ENCODE measurements around the gene GTF3C1. TPM values are rescaled to one million over a fixed set of nuclear protein-coding genes. Genes with fewer than 3 reads are reported as not detected.

Gene GTF3C1
- total and polyA plus RNA-seq, 4 donors, result 15.3 to 28.0 (median 22.2) TPM

DNA sequence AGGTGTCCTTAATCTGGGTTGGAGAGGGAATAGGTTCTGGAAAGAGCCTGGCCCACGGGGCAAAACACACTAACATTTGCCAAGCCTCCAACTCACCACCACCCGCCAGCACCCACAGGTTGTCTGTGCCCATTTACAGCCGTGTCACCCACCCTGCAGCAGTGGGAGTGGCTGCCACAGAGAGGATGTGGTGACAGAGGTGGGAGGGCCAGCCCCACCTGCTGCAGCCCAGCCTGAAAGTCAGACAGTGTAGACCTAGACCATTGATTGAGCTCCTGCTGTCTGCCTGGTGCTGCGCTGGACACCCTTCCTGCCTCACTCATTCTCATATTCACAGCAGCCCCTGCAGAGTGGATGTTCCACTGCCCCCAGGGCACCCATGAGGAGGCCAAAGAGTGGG lies 103.0 kb downstream of the GTF3C1 start:
- Histone ChIP-seq H3K27me3 (ENCODE audit: control insufficient read depth in 4 of 4, insufficient read depth in 4 of 4, low read length in 3 of 4) (no peaks in the 10 kb centered on the region), H3K9me3 (ENCODE audit: control insufficient read depth in 4 of 4, low read length in 3 of 4) (peaks cover 0 to 13% (median 3%) of the 10 kb centered on the region in 4 donors), H3K27ac (ENCODE audit: low read depth in 1 of 2, low read length in 2 of 2) (no peak overlapping the region), H3K9ac (ENCODE audit: low read depth in 1 of 2, low read length in 2 of 2) (no peak overlapping the region), H3K4me3 (ENCODE audit: low read depth in 1 of 3, low read length in 3 of 3) (no peak overlapping the region), H3K4me1 (ENCODE audit: control insufficient read depth in 4 of 4, insufficient read depth in 4 of 4, low read length in 3 of 4) (no peaks in the 10 kb centered on the region), H3K36me3 (ENCODE audit: control insufficient read depth in 4 of 4, insufficient read depth in 3 of 4, low read depth in 1 of 4, low read length in 3 of 4) (no peaks in the 10 kb centered on the region)
- 81% methylated on average over 4 of the region's 4 CpGs for WGBS
- no peak for DNase-seq (ENCODE audit: low spot score)
- TF ChIP-seq FOXA2 (IDR thresholded peaks at IDR 0.05) (no peak), GABPA (IDR thresholded peaks at IDR 0.05 in 1 of 2, conservative IDR thresholded peaks at IDR 0.05 in 1 of 2) (no peak), RXRA (IDR thresholded peaks at IDR 0.05) (no peak), YY1 (IDR thresholded peaks at IDR 0.05) (no peak), RAD21 (IDR thresholded peaks at IDR 0.05) (no peak)
- TF ChIP-seq, protein P1, sequence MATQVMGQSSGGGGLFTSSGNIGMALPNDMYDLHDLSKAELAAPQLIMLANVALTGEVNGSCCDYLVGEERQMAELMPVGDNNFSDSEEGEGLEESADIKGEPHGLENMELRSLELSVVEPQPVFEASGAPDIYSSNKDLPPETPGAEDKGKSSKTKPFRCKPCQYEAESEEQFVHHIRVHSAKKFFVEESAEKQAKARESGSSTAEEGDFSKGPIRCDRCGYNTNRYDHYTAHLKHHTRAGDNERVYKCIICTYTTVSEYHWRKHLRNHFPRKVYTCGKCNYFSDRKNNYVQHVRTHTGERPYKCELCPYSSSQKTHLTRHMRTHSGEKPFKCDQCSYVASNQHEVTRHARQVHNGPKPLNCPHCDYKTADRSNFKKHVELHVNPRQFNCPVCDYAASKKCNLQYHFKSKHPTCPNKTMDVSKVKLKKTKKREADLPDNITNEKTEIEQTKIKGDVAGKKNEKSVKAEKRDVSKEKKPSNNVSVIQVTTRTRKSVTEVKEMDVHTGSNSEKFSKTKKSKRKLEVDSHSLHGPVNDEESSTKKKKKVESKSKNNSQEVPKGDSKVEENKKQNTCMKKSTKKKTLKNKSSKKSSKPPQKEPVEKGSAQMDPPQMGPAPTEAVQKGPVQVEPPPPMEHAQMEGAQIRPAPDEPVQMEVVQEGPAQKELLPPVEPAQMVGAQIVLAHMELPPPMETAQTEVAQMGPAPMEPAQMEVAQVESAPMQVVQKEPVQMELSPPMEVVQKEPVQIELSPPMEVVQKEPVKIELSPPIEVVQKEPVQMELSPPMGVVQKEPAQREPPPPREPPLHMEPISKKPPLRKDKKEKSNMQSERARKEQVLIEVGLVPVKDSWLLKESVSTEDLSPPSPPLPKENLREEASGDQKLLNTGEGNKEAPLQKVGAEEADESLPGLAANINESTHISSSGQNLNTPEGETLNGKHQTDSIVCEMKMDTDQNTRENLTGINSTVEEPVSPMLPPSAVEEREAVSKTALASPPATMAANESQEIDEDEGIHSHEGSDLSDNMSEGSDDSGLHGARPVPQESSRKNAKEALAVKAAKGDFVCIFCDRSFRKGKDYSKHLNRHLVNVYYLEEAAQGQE (IDR thresholded peaks at IDR 0.05), result no peak
- TF ChIP-seq, protein P2, sequence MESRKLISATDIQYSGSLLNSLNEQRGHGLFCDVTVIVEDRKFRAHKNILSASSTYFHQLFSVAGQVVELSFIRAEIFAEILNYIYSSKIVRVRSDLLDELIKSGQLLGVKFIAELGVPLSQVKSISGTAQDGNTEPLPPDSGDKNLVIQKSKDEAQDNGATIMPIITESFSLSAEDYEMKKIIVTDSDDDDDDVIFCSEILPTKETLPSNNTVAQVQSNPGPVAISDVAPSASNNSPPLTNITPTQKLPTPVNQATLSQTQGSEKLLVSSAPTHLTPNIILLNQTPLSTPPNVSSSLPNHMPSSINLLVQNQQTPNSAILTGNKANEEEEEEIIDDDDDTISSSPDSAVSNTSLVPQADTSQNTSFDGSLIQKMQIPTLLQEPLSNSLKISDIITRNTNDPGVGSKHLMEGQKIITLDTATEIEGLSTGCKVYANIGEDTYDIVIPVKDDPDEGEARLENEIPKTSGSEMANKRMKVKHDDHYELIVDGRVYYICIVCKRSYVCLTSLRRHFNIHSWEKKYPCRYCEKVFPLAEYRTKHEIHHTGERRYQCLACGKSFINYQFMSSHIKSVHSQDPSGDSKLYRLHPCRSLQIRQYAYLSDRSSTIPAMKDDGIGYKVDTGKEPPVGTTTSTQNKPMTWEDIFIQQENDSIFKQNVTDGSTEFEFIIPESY (IDR thresholded peaks at IDR 0.05), result no peak

DNA sequence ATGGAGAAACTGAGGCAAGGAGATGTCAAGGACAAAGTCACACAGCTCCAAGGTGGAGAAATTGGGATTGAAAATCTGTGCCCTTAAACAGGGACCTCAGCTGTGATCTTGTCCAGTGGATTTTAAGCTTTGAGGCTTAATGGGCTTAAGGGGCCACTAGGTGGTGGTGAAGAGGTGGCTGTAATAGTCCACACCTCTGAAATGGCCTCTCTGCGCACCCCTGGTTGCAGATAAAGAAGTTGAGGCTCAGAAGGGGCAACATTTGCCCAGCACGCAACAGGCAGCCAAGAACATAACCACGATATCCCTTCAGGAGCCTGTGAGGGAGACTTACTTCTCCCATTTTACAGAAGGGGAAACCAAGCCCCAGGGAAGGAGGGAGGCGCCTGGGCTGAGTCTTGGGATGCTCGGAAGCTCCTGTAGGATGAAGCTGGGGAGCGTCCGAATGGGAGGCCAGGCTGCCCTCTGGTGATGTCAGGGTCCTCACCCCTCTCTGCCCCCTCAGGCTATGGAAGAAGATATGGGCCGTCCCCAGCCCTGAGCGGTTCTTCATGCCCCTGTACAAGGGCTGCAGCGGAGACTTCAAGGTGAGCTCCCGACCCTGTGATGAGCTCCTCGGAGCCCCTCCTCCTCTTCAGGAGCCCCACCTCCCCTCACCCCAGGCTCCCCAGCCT lies 104.1 kb downstream of the GTF3C1 start:
- H3K9ac ChIP-seq (ENCODE audit: low read depth in 1 of 2, low read length in 2 of 2), result no peak overlapping the region
- no peaks in the 10 kb centered on the region for H3K36me3 ChIP-seq (ENCODE audit: control insufficient read depth in 4 of 4, insufficient read depth in 3 of 4, low read depth in 1 of 4, low read length in 3 of 4)
- no peaks in the 10 kb centered on the region for H3K4me1 ChIP-seq (ENCODE audit: control insufficient read depth in 4 of 4, insufficient read depth in 4 of 4, low read length in 3 of 4)
- H3K9me3 ChIP-seq (ENCODE audit: control insufficient read depth in 4 of 4, low read length in 3 of 4), result peaks cover 0 to 13% (median 3%) of the 10 kb centered on the region in 4 donors
- no peak overlapping the region for H3K27ac ChIP-seq (ENCODE audit: low read depth in 1 of 2, low read length in 2 of 2)
- DNase-seq (ENCODE audit: low spot score), result no peak
- TF ChIP-seq HNF4A (conservative IDR thresholded peaks at IDR 0.05), result no peak
- H3K4me3 ChIP-seq (ENCODE audit: low read depth in 1 of 3, low read length in 3 of 3), result no peak overlapping the region
- WGBS, result 91% methylated on average over 12 of the region's 12 CpGs
- H3K27me3 ChIP-seq (ENCODE audit: control insufficient read depth in 4 of 4, insufficient read depth in 4 of 4, low read length in 3 of 4), result no peaks in the 10 kb centered on the region

DNA sequence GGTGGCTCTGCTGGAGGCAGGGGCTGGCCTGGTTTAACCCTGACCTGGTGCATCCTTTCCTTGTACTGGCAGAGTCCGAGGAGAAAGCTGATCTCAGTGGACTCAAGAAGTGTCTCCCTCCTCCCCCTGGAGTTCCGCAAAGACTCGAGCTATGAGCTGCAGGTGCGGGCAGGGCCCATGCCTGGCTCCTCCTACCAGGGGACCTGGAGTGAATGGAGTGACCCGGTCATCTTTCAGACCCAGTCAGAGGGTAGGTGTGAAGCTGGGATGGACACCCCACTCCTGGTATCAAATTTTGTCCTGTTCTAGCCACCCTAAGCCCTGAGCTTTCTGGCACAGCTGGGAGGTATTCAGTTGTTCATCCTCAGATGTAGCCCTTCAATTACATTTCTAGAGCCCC lies 105.2 kb downstream of the GTF3C1 start:
- Histone ChIP-seq H3K9ac (ENCODE audit: low read depth in 1 of 2, low read length in 2 of 2) (no peak overlapping the region), H3K36me3 (ENCODE audit: control insufficient read depth in 4 of 4, insufficient read depth in 3 of 4, low read depth in 1 of 4, low read length in 3 of 4) (no peaks in the 10 kb centered on the region), H3K4me1 (ENCODE audit: control insufficient read depth in 4 of 4, insufficient read depth in 4 of 4, low read length in 3 of 4) (no peaks in the 10 kb centered on the region), H3K27me3 (ENCODE audit: control insufficient read depth in 4 of 4, insufficient read depth in 4 of 4, low read length in 3 of 4) (no peaks in the 10 kb centered on the region), H3K9me3 (ENCODE audit: control insufficient read depth in 4 of 4, low read length in 3 of 4) (peaks cover 0 to 13% (median 3%) of the 10 kb centered on the region in 4 donors), H3K4me3 (ENCODE audit: low read depth in 1 of 3, low read length in 3 of 3) (no peak overlapping the region), H3K27ac (ENCODE audit: low read depth in 1 of 2, low read length in 2 of 2) (no peak overlapping the region)
- WGBS, result 92% methylated on average over 5 of the region's 5 CpGs
- no peak for DNase-seq (ENCODE audit: low spot score)
- no peak for TF ChIP-seq GABPA (IDR thresholded peaks at IDR 0.05 in 1 of 2, conservative IDR thresholded peaks at IDR 0.05 in 1 of 2)
- no peak for TF ChIP-seq NR2F2 (IDR thresholded peaks at IDR 0.05)
- TF ChIP-seq, protein P3, sequence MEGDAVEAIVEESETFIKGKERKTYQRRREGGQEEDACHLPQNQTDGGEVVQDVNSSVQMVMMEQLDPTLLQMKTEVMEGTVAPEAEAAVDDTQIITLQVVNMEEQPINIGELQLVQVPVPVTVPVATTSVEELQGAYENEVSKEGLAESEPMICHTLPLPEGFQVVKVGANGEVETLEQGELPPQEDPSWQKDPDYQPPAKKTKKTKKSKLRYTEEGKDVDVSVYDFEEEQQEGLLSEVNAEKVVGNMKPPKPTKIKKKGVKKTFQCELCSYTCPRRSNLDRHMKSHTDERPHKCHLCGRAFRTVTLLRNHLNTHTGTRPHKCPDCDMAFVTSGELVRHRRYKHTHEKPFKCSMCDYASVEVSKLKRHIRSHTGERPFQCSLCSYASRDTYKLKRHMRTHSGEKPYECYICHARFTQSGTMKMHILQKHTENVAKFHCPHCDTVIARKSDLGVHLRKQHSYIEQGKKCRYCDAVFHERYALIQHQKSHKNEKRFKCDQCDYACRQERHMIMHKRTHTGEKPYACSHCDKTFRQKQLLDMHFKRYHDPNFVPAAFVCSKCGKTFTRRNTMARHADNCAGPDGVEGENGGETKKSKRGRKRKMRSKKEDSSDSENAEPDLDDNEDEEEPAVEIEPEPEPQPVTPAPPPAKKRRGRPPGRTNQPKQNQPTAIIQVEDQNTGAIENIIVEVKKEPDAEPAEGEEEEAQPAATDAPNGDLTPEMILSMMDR (IDR thresholded peaks at IDR 0.05; ENCODE audit: low read depth, low read length, missing input control), result no peak
- TF ChIP-seq, protein P4, sequence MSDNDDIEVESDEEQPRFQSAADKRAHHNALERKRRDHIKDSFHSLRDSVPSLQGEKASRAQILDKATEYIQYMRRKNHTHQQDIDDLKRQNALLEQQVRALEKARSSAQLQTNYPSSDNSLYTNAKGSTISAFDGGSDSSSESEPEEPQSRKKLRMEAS (IDR thresholded peaks at IDR 0.05), result no peak

All from liver (tissue), 9 donors.